HEK293 (cell line): ENCODE measurements around the gene ZFHX3.

Experiments used
- CTCF ChIA-PET: fragments of 350-600 bp; formaldehyde crosslinking; extraction: SDS; loops from one replicate; lab custom pipeline; 2021; ENCODE audit warnings: antibody characterized with exemption; lab: Yijun Ruan, JAX
- POLR2A ChIA-PET: fragments of 300-600 bp; formaldehyde crosslinking; extraction: SDS; loops from one replicate; lab custom pipeline; 2020; ENCODE audit warnings: antibody characterized with exemption, inconsistent platforms; lab: Yijun Ruan, JAX
- H3K27ac ChIP-seq: fragments of 200-500 bp; sonication (Bioruptor generic); 2 replicates; pipeline ENCODE4 v1.5.1; 2014; ENCODE audit warnings: low read depth, low read length, control low read depth, inconsistent platforms; ENCODE audit errors: extremely low read depth
- H3K36me3 ChIP-seq, 2 experiments: fragments of 200-500 bp in 1 of 2; sonication (Bioruptor generic) in 1 of 2; 1 replicate in 1 of 2; 2 replicates in 1 of 2; pipeline ENCODE4 v1.5.1; 2014 to 2017; ENCODE audit warnings: inconsistent platforms in 2 of 2, low read length in 2 of 2; ENCODE audit not compliant: control insufficient read depth in 2 of 2, insufficient read depth in 1 of 2
- H3K4me1 ChIP-seq: fragments of 200-500 bp; sonication (Bioruptor generic); 2 replicates; pipeline ENCODE4 v1.5.1; 2014; ENCODE audit warnings: mild to moderate bottlenecking, low read length, inconsistent platforms; ENCODE audit not compliant: control insufficient read depth, insufficient read depth
- H3K4me3 ChIP-seq: 2 replicates; pipeline ENCODE4 v1.5.1; 2011; ENCODE audit warnings: low read depth, mild to moderate bottlenecking, control low read depth, low read length, moderate library complexity
- H3K9me3 ChIP-seq: fragments of 200-500 bp; sonication (Bioruptor generic); 2 replicates; pipeline ENCODE4 v1.5.1; 2014; ENCODE audit warnings: low read depth, low read length, inconsistent platforms; ENCODE audit not compliant: control insufficient read depth, insufficient read depth
- AEBP2 ChIP-seq: fragments of 450-650 bp; formaldehyde crosslinking; IDR thresholded peaks from 2 replicates; pipeline ENCODE4 v1.5.1; 2016; ENCODE audit warnings: missing biosample characterization, missing genetic modification characterization, borderline replicate concordance
- FEZF1 ChIP-seq: fragments of 450-650 bp; formaldehyde crosslinking; IDR thresholded peaks from 2 replicates; pipeline ENCODE4 v1.5.1; 2016; ENCODE audit warnings: missing biosample characterization, missing genetic modification characterization
- GLI4 ChIP-seq: fragments of 450-650 bp; formaldehyde crosslinking; IDR thresholded peaks from 2 replicates; pipeline ENCODE4 v1.5.1; 2016; ENCODE audit warnings: missing biosample characterization, missing genetic modification characterization
- HOXD13 ChIP-seq: sonication (generic); formaldehyde crosslinking; IDR thresholded peaks from 2 replicates; pipeline ENCODE4 v1.8.0; 2022; ENCODE audit warnings: missing genetic modification reagents, borderline replicate concordance
- KLF16 ChIP-seq: fragments of 450-650 bp; formaldehyde crosslinking; IDR thresholded peaks from 2 replicates; pipeline ENCODE4 v1.5.1; 2017; ENCODE audit warnings: missing biosample characterization, missing genetic modification characterization
- KLF8 ChIP-seq: fragments of 450-650 bp; formaldehyde crosslinking; IDR thresholded peaks from 2 replicates; pipeline ENCODE4 v1.5.1; 2016; ENCODE audit warnings: missing biosample characterization, missing genetic modification characterization
- OSR2 ChIP-seq: fragments of 450-650 bp; formaldehyde crosslinking; IDR thresholded peaks from 2 replicates; pipeline ENCODE4 v1.5.1; 2016; ENCODE audit warnings: missing biosample characterization, missing genetic modification characterization
- RBAK ChIP-seq: fragments of 450-650 bp; formaldehyde crosslinking; IDR thresholded peaks from 2 replicates; pipeline ENCODE4 v1.5.1; 2016; ENCODE audit warnings: missing biosample characterization, missing genetic modification characterization
- REST ChIP-seq: fragments of 450-650 bp; formaldehyde crosslinking; IDR thresholded peaks from 2 replicates; pipeline ENCODE4 v1.5.1; 2016; ENCODE audit warnings: missing biosample characterization, missing genetic modification characterization
- SP7 ChIP-seq: fragments of 450-650 bp; formaldehyde crosslinking; IDR thresholded peaks from 2 replicates; pipeline ENCODE4 v1.5.1; 2016; ENCODE audit warnings: missing biosample characterization, missing genetic modification characterization
- YY1 ChIP-seq: fragments of 450-650 bp; formaldehyde crosslinking; IDR thresholded peaks from 2 replicates; pipeline ENCODE4 v1.5.1; 2018; ENCODE audit warnings: missing biosample characterization, missing genetic modification characterization
- ZBTB17 ChIP-seq: fragments of 450-650 bp; formaldehyde crosslinking; IDR thresholded peaks from 2 replicates; pipeline ENCODE4 v1.5.1; 2016; ENCODE audit warnings: missing biosample characterization, missing genetic modification characterization
- ZBTB8A ChIP-seq: fragments of 450-650 bp; formaldehyde crosslinking; IDR thresholded peaks from 2 replicates; pipeline ENCODE4 v1.5.1; 2016; ENCODE audit warnings: missing biosample characterization, missing genetic modification characterization
- ZNF112 ChIP-seq: fragments of 450-650 bp; formaldehyde crosslinking; IDR thresholded peaks from 2 replicates; pipeline ENCODE4 v1.5.0; 2017; ENCODE audit warnings: missing biosample characterization, missing genetic modification characterization
- ZNF148 ChIP-seq: fragments of 450-650 bp; formaldehyde crosslinking; IDR thresholded peaks from 2 replicates; pipeline ENCODE4 v1.5.0; 2017; ENCODE audit warnings: missing biosample characterization, missing genetic modification characterization, borderline replicate concordance
- ZNF174 ChIP-seq: fragments of 450-650 bp; formaldehyde crosslinking; IDR thresholded peaks from 2 replicates; pipeline ENCODE4 v1.5.0; 2017; ENCODE audit warnings: missing biosample characterization, mild to moderate bottlenecking, missing genetic modification characterization
- ZNF18 ChIP-seq: fragments of 450-650 bp; formaldehyde crosslinking; IDR thresholded peaks from 2 replicates; pipeline ENCODE4 v1.5.1; 2016; ENCODE audit warnings: missing biosample characterization, missing genetic modification characterization
- ZNF366 ChIP-seq: fragments of 450-650 bp; formaldehyde crosslinking; conservative IDR thresholded peaks from 2 replicates; pipeline ENCODE4 v1.5.1; 2016; ENCODE audit warnings: missing biosample characterization, missing genetic modification characterization
- ZNF404 ChIP-seq: fragments of 450-650 bp; formaldehyde crosslinking; IDR thresholded peaks from 2 replicates; pipeline ENCODE4 v1.5.1; 2017; ENCODE audit warnings: missing biosample characterization, missing genetic modification characterization
- ZNF514 ChIP-seq: fragments of 450-650 bp; formaldehyde crosslinking; IDR thresholded peaks from 2 replicates; pipeline ENCODE4 v1.5.1; 2016; ENCODE audit warnings: missing biosample characterization, missing genetic modification characterization
- ZNF529 ChIP-seq: fragments of 450-650 bp; formaldehyde crosslinking; IDR thresholded peaks from 2 replicates; pipeline ENCODE4 v1.5.1; 2017; ENCODE audit warnings: missing genetic modification characterization, missing biosample characterization; ENCODE audit not compliant: insufficient replicate concordance
- ZNF549 ChIP-seq: fragments of 450-650 bp; IDR thresholded peaks from 2 replicates; pipeline ENCODE4 v1.5.1; 2018; ENCODE audit warnings: missing biosample characterization, missing genetic modification characterization, mild to moderate bottlenecking, inconsistent platforms, moderate library complexity
- ZNF629 ChIP-seq: fragments of 450-650 bp; formaldehyde crosslinking; IDR thresholded peaks from 2 replicates; pipeline ENCODE4 v1.5.1; 2017; ENCODE audit warnings: missing biosample characterization, missing genetic modification characterization
- ZNF645 ChIP-seq: fragments of 450-650 bp; formaldehyde crosslinking; IDR thresholded peaks from 2 replicates; pipeline ENCODE4; 2016; ENCODE audit warnings: missing biosample characterization, missing genetic modification characterization
- ZNF768 ChIP-seq: fragments of 450-650 bp; formaldehyde crosslinking; IDR thresholded peaks from 2 replicates; pipeline ENCODE4 v1.5.1; 2018; ENCODE audit warnings: missing biosample characterization, mild to moderate bottlenecking, missing genetic modification characterization
- ZNF837 ChIP-seq: fragments of 450-650 bp; formaldehyde crosslinking; IDR thresholded peaks from 2 replicates; pipeline ENCODE4 v1.5.1; 2016; ENCODE audit warnings: missing biosample characterization, missing genetic modification characterization
- ZSCAN16 ChIP-seq: fragments of 450-650 bp; formaldehyde crosslinking; IDR thresholded peaks from 2 replicates; pipeline ENCODE4 v1.5.1; 2016; ENCODE audit warnings: missing biosample characterization, missing genetic modification characterization
- ZXDB ChIP-seq: fragments of 450-650 bp; formaldehyde crosslinking; IDR thresholded peaks from 2 replicates; pipeline ENCODE4 v1.5.1; 2016; ENCODE audit warnings: missing biosample characterization, missing genetic modification characterization

The ZFHX3 gene

GRCh38 chr16:72923757-72924156 is 124.2 kb downstream of the ZFHX3 start:
- no peaks in the 10 kb centered on the region for H3K9me3 ChIP-seq
- peaks cover 5% of the 10 kb centered on the region; the same call in 1 of the 2 replicates for H3K4me1 ChIP-seq
- CTCF ChIA-PET = interaction anchor here (0.6 kb wide), 1 partner anchor 145 kb away, joined by 3 read pairs; no protein-coding TSS in a partner anchor
- no peak for TF ChIP-seq ZNF837
- TF ChIP-seq ZNF404 (tag by site-specific recombination) = no peak
- TF ChIP-seq ZNF366 = no peak
- no peak for TF ChIP-seq ZNF529
- no peak for TF ChIP-seq ZNF112 (tag by site-specific recombination)
- peak; percentile 57; the same call in 1 of the 2 replicates for TF ChIP-seq OSR2
- no peak for TF ChIP-seq ZNF148 (tag by site-specific recombination)
- no peak for TF ChIP-seq ZNF629
- TF ChIP-seq ZNF768 (tag by site-specific recombination) = no peak
- TF ChIP-seq REST (tag by site-specific recombination) = 0 out of 2 replicates have a peak, but pooled peaks have one; percentile 39
- TF ChIP-seq ZBTB17 (tag by site-specific recombination) = no peak
- TF ChIP-seq AEBP2 (tag by site-specific recombination) = no peak
- no peak for TF ChIP-seq ZNF174 (tag by site-specific recombination)
- TF ChIP-seq ZNF18 (tag by site-specific recombination) = no peak
- TF ChIP-seq KLF8 (tag by site-specific recombination) = no peak
- TF ChIP-seq ZSCAN16 (tag by site-specific recombination) = no peak
- TF ChIP-seq ZNF549 (tag by site-specific recombination) = no peak
- TF ChIP-seq RBAK (tag by site-specific recombination) = no peak
- no peak for TF ChIP-seq ZNF645 (tag by site-specific recombination)
- no peak for TF ChIP-seq KLF16 (tag by site-specific recombination)
- TF ChIP-seq SP7 (tag by site-specific recombination) = peak; percentile 52
- no peak for TF ChIP-seq HOXD13 (CRISPR knock-in tag)
- TF ChIP-seq GLI4 (tag by site-specific recombination) = no peak
- no peak for TF ChIP-seq YY1
- peak; percentile 56 for TF ChIP-seq FEZF1
- no peak for TF ChIP-seq ZBTB8A (tag by site-specific recombination)
- TF ChIP-seq ZNF514 = no peak
- no peak for TF ChIP-seq ZXDB (tag by site-specific recombination)
- no peak overlapping the region for H3K27ac ChIP-seq
- H3K36me3 ChIP-seq = no peaks in the 10 kb centered on the region
- no peak overlapping the region for H3K4me3 ChIP-seq
- POLR2A ChIA-PET = no interaction called here
